Gastroesophageal sphincter (tissue), 4 donors: Measurements from ENCODE around the gene TXLNA. TPM values are rescaled to one million over a fixed set of nuclear protein-coding genes. Genes with fewer than 3 reads are reported as not detected.

Experiments used
- ATAC-seq: fragments of 150-250 bp; one replicate; pipeline ENCODE4 v1.9.1; 2016; ENCODE audit warnings: mild to moderate bottlenecking, moderate library complexity
- H3K27ac ChIP-seq, 4 donors: fragments of 200-600 bp; sonication (generic) in 3 of 4; 1 replicate in 3 of 4; 2 replicates in 1 of 4; pipeline ENCODE4 v1.5.1; 2016 to 2019
- H3K27me3 ChIP-seq: fragments of 200-600 bp; sonication (generic); one replicate; pipeline ENCODE4 v1.5.1; 2019
- H3K36me3 ChIP-seq, 2 donors: fragments of 200-600 bp; sonication (generic); one replicate each; pipeline ENCODE4 v1.5.1; 2019; ENCODE audit warnings: control low read depth in 1 of 2
- H3K4me1 ChIP-seq, 3 donors: fragments of 200-600 bp; sonication (generic); 1 replicate in 2 of 3; 2 replicates in 1 of 3; pipeline ENCODE4 v1.5.1; 2016 to 2019; ENCODE audit warnings: control low read depth in 2 of 3
- H3K4me3 ChIP-seq, 2 donors: fragments of 200-600 bp; sonication (generic); one replicate each; pipeline ENCODE4 v1.5.1; 2019; ENCODE audit warnings: mild to moderate bottlenecking in 1 of 2, moderate library complexity in 1 of 2
- H3K9me3 ChIP-seq, 3 donors: fragments of 200-600 bp; sonication (generic); one replicate each; pipeline ENCODE4 v1.5.1; 2017 to 2019; ENCODE audit warnings: control low read depth in 2 of 3
- EP300 ChIP-seq: sonication (generic); formaldehyde crosslinking; IDR thresholded peaks from one replicate; pipeline ENCODE4 v1.6.1; 2017; ENCODE audit warnings: antibody characterized with exemption, mild to moderate bottlenecking
- POLR2A ChIP-seq, 2 donors: fragments of 450-650 bp; IDR thresholded peaks; one replicate each; pipeline ENCODE4 v1.6.1; 2017; ENCODE audit warnings: antibody characterized with exemption in 2 of 2, mild to moderate bottlenecking in 2 of 2, moderate library complexity in 1 of 2
- POLR2AphosphoS5 ChIP-seq: sonication (generic); formaldehyde crosslinking; IDR thresholded peaks from one replicate; pipeline ENCODE4 v1.6.1; 2017; ENCODE audit warnings: antibody characterized with exemption
- WGBS, 2 donors: methylation state at CpG; one replicate each; pipeline ENCODE4 v1.1.5; 2018; ENCODE audit warnings: low coverage in 1 of 2; 5-methylcytosine and 5-hydroxymethylcytosine counted together
- total RNA-seq, 4 donors: library from RNA; depleted of rRNA; stranded (reverse); fragments of >200 nt; gene quantifications; one replicate each; pipeline ENCODE4 v1.1.0, GENCODE V29; 2016
- TF ChIP-seq, protein P1 (sequence below), 4 experiments: fragments of 200-600 bp in 2 of 4; fragments of 450-650 bp in 2 of 4; sonication (generic) in 1 of 4; IDR thresholded peaks; one replicate each; pipeline ENCODE4 v1.5.1; 2017 to 2019; ENCODE audit warnings: antibody characterized with exemption in 4 of 4, mild to moderate bottlenecking in 2 of 4, moderate library complexity in 2 of 4

Gene TXLNA
- total RNA-seq, 4 donors from 2014 or later = 44.7 to 86.6 (median 67.3) TPM

GRCh38 chr1:32198237-32199042 is 19.0 kb downstream of the TXLNA start:
- peaks cover 0 to 51% of the 10 kb centered on the region in 2 donors for H3K36me3 ChIP-seq
- H3K4me3 ChIP-seq = no peak overlapping the region
- peaks cover 6 to 36% (median 15%) of the 10 kb centered on the region in 3 donors for H3K4me1 ChIP-seq
- H3K27me3 ChIP-seq = no peaks in the 10 kb centered on the region
- ATAC-seq = no peak
- WGBS, 2 donors = 57 to 83% methylated on average over 1 to 2 of the region's 3 CpGs
- no peaks in the 10 kb centered on the region for H3K9me3 ChIP-seq
- TF ChIP-seq, protein P1, sequence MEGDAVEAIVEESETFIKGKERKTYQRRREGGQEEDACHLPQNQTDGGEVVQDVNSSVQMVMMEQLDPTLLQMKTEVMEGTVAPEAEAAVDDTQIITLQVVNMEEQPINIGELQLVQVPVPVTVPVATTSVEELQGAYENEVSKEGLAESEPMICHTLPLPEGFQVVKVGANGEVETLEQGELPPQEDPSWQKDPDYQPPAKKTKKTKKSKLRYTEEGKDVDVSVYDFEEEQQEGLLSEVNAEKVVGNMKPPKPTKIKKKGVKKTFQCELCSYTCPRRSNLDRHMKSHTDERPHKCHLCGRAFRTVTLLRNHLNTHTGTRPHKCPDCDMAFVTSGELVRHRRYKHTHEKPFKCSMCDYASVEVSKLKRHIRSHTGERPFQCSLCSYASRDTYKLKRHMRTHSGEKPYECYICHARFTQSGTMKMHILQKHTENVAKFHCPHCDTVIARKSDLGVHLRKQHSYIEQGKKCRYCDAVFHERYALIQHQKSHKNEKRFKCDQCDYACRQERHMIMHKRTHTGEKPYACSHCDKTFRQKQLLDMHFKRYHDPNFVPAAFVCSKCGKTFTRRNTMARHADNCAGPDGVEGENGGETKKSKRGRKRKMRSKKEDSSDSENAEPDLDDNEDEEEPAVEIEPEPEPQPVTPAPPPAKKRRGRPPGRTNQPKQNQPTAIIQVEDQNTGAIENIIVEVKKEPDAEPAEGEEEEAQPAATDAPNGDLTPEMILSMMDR (IDR thresholded peaks at IDR 0.05) = no peak
- H3K27ac ChIP-seq = peak overlapping the region in 1 of 4 donors; percentile 24

DNA sequence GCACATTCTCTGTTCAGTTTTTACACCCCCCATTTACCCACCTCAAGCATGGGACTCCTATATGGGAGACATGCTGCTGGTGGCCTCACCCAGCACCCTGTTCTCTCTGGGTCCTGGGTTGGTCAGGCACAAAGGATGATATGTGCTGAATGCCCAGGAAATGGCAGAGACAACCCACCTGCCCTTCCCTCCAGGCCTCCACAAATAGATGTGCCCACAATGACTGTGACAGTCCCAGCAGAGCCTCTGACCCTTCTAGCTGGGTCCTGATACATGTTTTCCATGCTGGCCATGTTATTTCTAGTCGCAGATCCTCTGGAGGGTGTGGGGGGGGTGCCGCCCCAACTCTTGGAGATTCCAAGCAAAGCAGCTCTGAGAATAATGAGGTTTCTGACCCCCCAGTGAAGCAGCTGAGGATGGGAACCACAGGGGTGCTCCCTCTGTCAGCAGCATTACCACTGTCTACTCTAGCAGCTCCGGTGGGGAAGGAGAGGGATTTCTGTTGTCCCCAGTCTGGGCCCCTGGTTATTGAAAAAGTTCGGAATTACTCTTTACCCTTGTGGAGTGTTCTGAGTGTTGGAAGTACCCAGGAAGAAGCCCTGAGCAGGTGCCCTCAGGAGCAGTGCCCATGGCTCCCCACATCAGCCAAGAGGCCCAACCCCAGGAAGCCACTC is 19.7 kb downstream of the TXLNA start:
- no peak for ATAC-seq
- no peaks in the 10 kb centered on the region for H3K9me3 ChIP-seq
- 33% methylated on average over 1 of the region's 4 CpGs; no CpG with 5 or more reads in 1 of the 2 donors for WGBS, 2 donors
- peaks cover 6 to 36% (median 15%) of the 10 kb centered on the region in 3 donors for H3K4me1 ChIP-seq
- no peaks in the 10 kb centered on the region for H3K27me3 ChIP-seq
- H3K27ac ChIP-seq = peak overlapping the region in 3 of 4 donors; percentile 88 to 95 (median 90)
- TF ChIP-seq POLR2A (IDR thresholded peaks at IDR 0.05) (no peak), EP300 (no peak), POLR2AphosphoS5 (no peak)
- TF ChIP-seq, protein P1 (IDR thresholded peaks at IDR 0.05) = no peak
- no peak overlapping the region for H3K4me3 ChIP-seq
- peaks cover 0 to 43% of the 10 kb centered on the region in 2 donors for H3K36me3 ChIP-seq

- Histone ChIP-seq H3K36me3 (peaks cover 0 to 38% of the 10 kb centered on the region in 2 donors), H3K9me3 (no peaks in the 10 kb centered on the region), H3K27ac (peak overlapping the region; percentile 43 to 95 (median 89)), H3K4me3 (peak overlapping the region in 1 of 2 donors; percentile 72), H3K27me3 (no peaks in the 10 kb centered on the region), H3K4me1 (peaks cover 6 to 40% (median 15%) of the 10 kb centered on the region in 3 donors)
- no peak for ATAC-seq
- no peak for TF ChIP-seq EP300
- TF ChIP-seq POLR2A (IDR thresholded peaks at IDR 0.05) = no peak
- TF ChIP-seq, protein P1 (IDR thresholded peaks at IDR 0.05) = no peak
- no peak for TF ChIP-seq POLR2AphosphoS5
- WGBS, 2 donors = 0 to 20% methylated on average over 1 of the region's 6 CpGs
These were observed 20.2 kb downstream of the TXLNA start for GRCh38 chr1:32199717-32200072.

GRCh38 chr1:32200226-32201010 is 20.9 kb downstream of the TXLNA start, which contains the start of gene CCDC28B:
TSS of gene CCDC28B (plus strand) at chr1:32200595. CDS start at chr1:32201936, 1,341 bp downstream.
- Histone ChIP-seq H3K9me3 (no peaks in the 10 kb centered on the region), H3K4me3 (peak within 1 kb of the TSS; percentile 58 to 72), H3K27me3 (no peaks in the 10 kb centered on the region), H3K4me1 (peaks cover 6 to 47% (median 20%) of the 10 kb centered on the region in 3 donors), H3K36me3 (peaks cover 0 to 31% of the 10 kb centered on the region in 2 donors), H3K27ac (peak within 1 kb of the TSS; percentile 43 to 95 (median 89))
- ATAC-seq = peak; percentile 69
- WGBS, 2 donors = 0 to 1% methylated on average over 4 to 9 of the region's 34 CpGs
- TF ChIP-seq EP300 = no peak
- TF ChIP-seq POLR2AphosphoS5 = peak; percentile 16
- TF ChIP-seq POLR2A (IDR thresholded peaks at IDR 0.05) = no peak
- TF ChIP-seq, protein P1 (IDR thresholded peaks at IDR 0.05) = no peak
